Caki2 (cell line): Measurements from ENCODE around the gene AGBL1. TPM values are rescaled to one million over a fixed set of nuclear protein-coding genes. Genes with fewer than 3 reads are reported as not detected.

Experiments
- DNase-seq: peaks from one replicate; pipeline ENCODE4 v3.0.0-alpha.2; 2015; ENCODE audit warnings: low read depth
- in situ Hi-C: cut with HindIII; loops from 2 replicates; pipeline ENCODE4 v1.10.0; 2016; ENCODE audit warnings: low sequenced_read_pairs, low pct_unique_long_range_greater_than_20kb, mixed read lengths
- total RNA-seq: library from RNA; depleted of rRNA; stranded (reverse); fragments of >200 nt; shearing (Covaris generic); gene quantifications from 2 replicates; pipeline ENCODE4 v1.2.3, GENCODE V29; 2014; ENCODE audit warnings: low replicate concordance

Gene AGBL1
- total RNA-seq, 1 experiment from 2014 or later = not detected

- in situ Hi-C loops = no loop called here
- no peak for DNase-seq
Measured at GRCh38 chr15:86629409-86630356, 550.0 kb downstream of the AGBL1 start.

GRCh38 chr15:86630946-86631345, 551.3 kb downstream of the AGBL1 start:
- no peak for DNase-seq

GRCh38 chr15:86634146-86634545, 554.5 kb downstream of the AGBL1 start:
- no peak for DNase-seq
- in situ Hi-C loops = no loop called here

More at GRCh38 chr15:86630946-86631345, 551.3 kb downstream of the AGBL1 start:
- in situ Hi-C loops = no loop called here

GRCh38 chr15:86634992-86635638, 555.4 kb downstream of the AGBL1 start:
- DNase-seq = no peak
- in situ Hi-C loops = no loop called here

- no peak for DNase-seq
- in situ Hi-C loops = no loop called here
Measured at GRCh38 chr15:86644339-86644738, 564.7 kb downstream of the AGBL1 start.

DNA sequence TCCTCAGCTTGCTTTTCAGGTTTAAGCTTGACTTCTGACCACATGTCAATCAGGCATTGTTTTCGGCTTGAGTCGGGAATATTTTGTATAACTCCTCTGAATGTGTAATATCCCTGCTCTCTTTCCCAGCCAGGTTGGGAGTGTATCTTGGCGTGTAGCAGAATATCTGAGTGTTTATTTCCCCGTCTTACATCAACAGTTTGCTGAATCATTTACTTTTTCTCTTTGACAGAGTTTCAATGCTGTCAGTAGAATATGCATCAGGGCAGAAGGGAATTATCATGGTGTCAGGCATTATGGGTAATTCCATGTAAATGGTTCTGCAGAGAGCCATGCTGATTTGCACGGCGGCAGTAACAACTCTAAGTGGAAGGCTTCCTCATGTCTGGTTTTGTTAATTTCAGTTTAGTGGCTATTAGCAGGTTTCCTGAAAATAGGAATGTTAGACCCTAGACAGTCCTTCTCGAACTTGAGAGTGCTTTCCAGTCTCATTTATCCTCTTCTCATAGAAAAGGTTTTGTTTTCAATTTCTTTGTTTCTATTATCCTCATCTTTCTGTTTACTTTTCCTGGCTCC, 566.3 kb downstream of the AGBL1 start:
- DNase-seq = no peak
- in situ Hi-C loops = no loop called here

- in situ Hi-C loops = no loop called here
- DNase-seq = no peak
Measured at GRCh38 chr15:86647810-86648440, 568.3 kb downstream of the AGBL1 start.

DNA sequence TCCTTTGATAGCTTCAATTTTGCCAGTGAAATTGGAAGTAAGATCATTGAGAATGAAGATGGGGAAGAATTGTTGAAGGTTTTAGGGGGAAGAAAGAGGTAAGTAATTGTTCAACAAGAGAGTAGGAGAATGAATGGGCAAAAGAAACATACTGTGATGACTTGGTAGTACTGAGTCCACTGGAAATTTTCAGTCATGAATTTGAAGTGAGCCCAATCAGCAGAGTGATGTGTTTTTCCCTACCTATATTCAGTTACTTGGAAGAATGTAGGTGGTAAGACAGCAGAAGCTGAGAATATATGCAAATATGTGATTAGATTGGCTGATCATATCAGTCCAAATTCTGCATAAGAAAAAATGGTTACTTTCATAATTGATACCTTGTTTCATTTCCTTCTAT, 569.6 kb downstream of the AGBL1 start:
- no peak for DNase-seq
- in situ Hi-C loops = no loop called here

DNA sequence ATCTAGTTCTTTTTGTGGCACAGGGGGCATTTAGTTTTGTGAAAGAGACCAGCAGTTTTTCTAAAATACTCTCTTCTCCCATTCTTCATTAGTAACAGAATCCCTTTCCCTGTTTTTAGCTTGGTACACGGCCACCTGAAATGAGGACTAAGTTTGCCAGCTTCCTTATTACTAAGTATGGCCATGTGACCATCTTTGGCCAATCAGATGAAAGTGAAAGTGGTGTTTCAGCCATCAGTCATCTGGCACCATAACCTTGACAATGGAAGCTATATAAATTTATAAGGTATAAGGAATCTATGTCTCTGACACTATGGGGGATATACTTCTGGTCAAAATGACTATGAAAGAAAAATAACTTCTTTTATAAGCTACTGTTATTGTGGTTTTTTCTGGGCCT, 570.4 kb downstream of the AGBL1 start:
- peak; percentile 23 for DNase-seq
- in situ Hi-C loops = no loop called here

DNA sequence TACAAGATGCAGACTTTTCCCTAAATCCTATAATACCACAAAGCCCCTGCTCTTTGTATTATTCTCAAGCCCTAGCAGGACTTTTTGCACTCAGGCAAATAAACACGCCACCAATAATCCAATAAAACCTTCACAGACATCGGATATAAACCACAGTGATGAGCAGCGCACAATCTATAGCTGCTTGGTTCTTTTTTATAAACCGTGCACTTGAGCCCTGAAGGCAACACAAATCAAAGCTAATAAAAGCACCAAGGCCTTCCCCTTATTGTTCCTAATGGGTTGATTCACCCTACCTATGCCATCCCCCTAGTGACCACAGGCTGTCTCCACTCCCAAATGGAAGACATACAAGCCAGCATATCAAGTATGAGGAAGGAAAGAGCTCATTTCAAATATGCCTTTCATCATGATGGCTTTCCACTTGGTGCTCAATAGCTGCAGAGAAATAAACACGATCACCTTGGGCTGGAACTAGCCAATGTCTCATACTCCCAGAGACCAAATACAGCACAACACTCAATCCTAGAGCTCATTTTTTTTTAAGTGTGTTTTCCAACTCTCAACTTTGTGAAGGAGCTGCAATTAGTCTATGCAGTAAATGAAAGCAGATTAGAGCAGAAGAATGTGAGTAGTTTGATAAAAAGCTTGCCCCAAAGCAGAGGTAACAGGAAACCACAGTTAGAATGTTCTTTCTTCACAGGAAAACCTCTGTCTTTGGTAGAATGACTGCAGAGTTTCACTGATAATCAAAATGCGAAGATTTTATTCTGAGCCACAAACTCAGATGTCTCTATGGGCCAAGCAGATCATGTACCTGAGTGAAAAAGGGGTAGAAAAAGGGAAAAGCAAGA, 573.9 kb downstream of the AGBL1 start:
- in situ Hi-C loops = no loop called here
- no peak for DNase-seq

DNA sequence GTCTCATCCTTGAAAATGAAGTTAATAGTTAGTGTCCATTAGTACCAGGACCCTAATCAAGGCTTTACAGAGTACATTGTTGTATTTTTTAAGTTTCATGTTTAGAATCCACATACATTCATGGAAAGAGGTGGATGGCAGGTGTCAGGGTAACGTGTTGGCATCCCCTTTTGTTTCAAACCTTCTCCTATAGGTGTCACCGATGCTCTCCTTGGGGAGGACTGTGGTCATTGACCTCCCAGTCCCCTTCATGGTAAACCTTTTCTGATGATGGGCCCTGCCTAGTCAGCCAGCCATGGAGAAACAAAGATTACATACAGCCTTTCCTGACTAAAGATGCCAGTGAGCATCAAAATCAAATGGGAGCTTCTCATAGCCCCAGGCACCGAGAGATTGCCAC, 574.8 kb downstream of the AGBL1 start:
- in situ Hi-C loops = no loop called here
- DNase-seq = no peak

GRCh38 chr15:86657305-86657704, 577.6 kb downstream of the AGBL1 start:
- in situ Hi-C loops = no loop called here
- no peak for DNase-seq

GRCh38 chr15:86659724-86660411, 580.2 kb downstream of the AGBL1 start:
- no peak for DNase-seq
- in situ Hi-C loops = no loop called here

GRCh38 chr15:86661580-86661979, 581.9 kb downstream of the AGBL1 start:
- in situ Hi-C loops = no loop called here
- no peak for DNase-seq

GRCh38 chr15:86663304-86663703, 583.6 kb downstream of the AGBL1 start:
- no peak for DNase-seq
- in situ Hi-C loops = no loop called here

GRCh38 chr15:86663979-86664378, 584.3 kb downstream of the AGBL1 start:
- in situ Hi-C loops = no loop called here

GRCh38 chr15:86664581-86664980, 584.9 kb downstream of the AGBL1 start:
- no peak for DNase-seq
- in situ Hi-C loops = no loop called here

More at GRCh38 chr15:86663979-86664378, 584.3 kb downstream of the AGBL1 start:
- no peak for DNase-seq
